ENCODE data around the gene SNTG2.
"Not testable (repeated sequence)": the region's sequence is repeated elsewhere in the genome, so short reads cannot be mapped to it uniquely, and the experiment has no call there.

The SNTG2 gene

GRCh38 chr2:1125633-1126370 lies 175.2 kb downstream of the SNTG2 start:
- no peak overlapping the region for H3K9ac ChIP-seq
- H3K27ac ChIP-seq = no peak overlapping the region
- H3K4me1 ChIP-seq = no peaks in the 10 kb centered on the region
- no peaks in the 10 kb centered on the region for H3K36me3 ChIP-seq
- TF ChIP-seq Cebpa-rat (IDR thresholded peaks at IDR 0.05) = no peak
- H3K4me2 ChIP-seq = no peak overlapping the region
- H3K4me3 ChIP-seq = no peak overlapping the region
- no peaks in the 10 kb centered on the region for H3K9me3 ChIP-seq (replicated peaks in 1 of 11)
- H4K20me1 ChIP-seq = no peaks in the 10 kb centered on the region
- H3K27me3 ChIP-seq = no peaks in the 10 kb centered on the region

GRCh38 chr2:1129982-1130381 lies 179.3 kb downstream of the SNTG2 start:
- H3K27me3 ChIP-seq = no peaks in the 10 kb centered on the region
- H3K9me3 ChIP-seq (replicated peaks in 1 of 11) = peaks cover 0 to 9% (median 3%) of the 10 kb centered on the region in 11 experiments; a peak in 8 of 22 replicates
- peaks cover 8 to 17% (median 14%) of the 10 kb centered on the region in 10 experiments; a peak in 15 of 20 replicates for H3K4me1 ChIP-seq
- no peak overlapping the region for H3K9ac ChIP-seq
- no peak overlapping the region for H3K4me3 ChIP-seq
- H3K36me3 ChIP-seq = no peaks in the 10 kb centered on the region
- H4K20me1 ChIP-seq = no peaks in the 10 kb centered on the region
- no peak overlapping the region for H3K4me2 ChIP-seq
- H3K27ac ChIP-seq = no peak overlapping the region
- no peak for TF ChIP-seq Cebpa-rat (IDR thresholded peaks at IDR 0.05)

DNA sequence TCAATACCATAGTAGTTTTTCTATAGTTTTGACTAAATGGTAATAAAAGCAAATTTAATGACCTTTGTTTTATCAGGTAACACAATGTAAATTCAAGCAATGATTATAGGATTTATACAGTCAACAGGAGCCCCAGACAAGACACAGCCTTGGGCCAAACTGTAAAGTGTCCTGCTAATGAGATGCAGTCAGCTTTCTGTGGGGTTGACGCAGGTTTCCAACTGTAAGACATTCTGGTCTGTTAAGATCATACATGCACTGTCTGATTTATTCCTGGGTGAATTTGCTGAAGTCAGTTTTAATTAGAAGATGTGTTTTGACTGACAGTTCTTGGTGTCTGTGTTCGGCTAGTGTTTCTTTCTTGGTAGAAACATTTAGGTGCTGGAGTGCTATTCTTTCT lies 180.3 kb downstream of the SNTG2 start:
- Histone ChIP-seq H3K9me3 (replicated peaks in 1 of 11) (peaks cover 0 to 9% (median 3%) of the 10 kb centered on the region in 11 experiments; a peak in 8 of 22 replicates), H3K9ac (no peak overlapping the region), H3K4me3 (no peak overlapping the region), H3K27ac (no peak overlapping the region), H3K4me2 (no peak overlapping the region), H3K27me3 (no peaks in the 10 kb centered on the region), H4K20me1 (no peaks in the 10 kb centered on the region), H3K4me1 (peaks cover 8 to 17% (median 14%) of the 10 kb centered on the region in 10 experiments; a peak in 15 of 20 replicates), H3K36me3 (no peaks in the 10 kb centered on the region)
- TF ChIP-seq Cebpa-rat (IDR thresholded peaks at IDR 0.05) = no peak

GRCh38 chr2:1132328-1132969 lies 181.8 kb downstream of the SNTG2 start:
- H3K4me1 ChIP-seq = peaks cover 16 to 25% (median 20%) of the 10 kb centered on the region in 10 experiments; a peak in 19 of 20 replicates
- H3K27me3 ChIP-seq = no peaks in the 10 kb centered on the region
- no peaks in the 10 kb centered on the region for H4K20me1 ChIP-seq
- H3K4me2 ChIP-seq = peak overlapping the region in 9 of 11 experiments; percentile 1 to 43 (median 26); a peak in 11 of 22 replicates
- H3K4me3 ChIP-seq = no peak overlapping the region
- no peak overlapping the region for H3K9ac ChIP-seq
- no peak overlapping the region for H3K27ac ChIP-seq
- no peak for TF ChIP-seq Cebpa-rat (IDR thresholded peaks at IDR 0.05)
- no peaks in the 10 kb centered on the region for H3K36me3 ChIP-seq
- peaks cover 0 to 9% (median 3%) of the 10 kb centered on the region in 11 experiments; a peak in 8 of 22 replicates for H3K9me3 ChIP-seq (replicated peaks in 1 of 11)

DNA sequence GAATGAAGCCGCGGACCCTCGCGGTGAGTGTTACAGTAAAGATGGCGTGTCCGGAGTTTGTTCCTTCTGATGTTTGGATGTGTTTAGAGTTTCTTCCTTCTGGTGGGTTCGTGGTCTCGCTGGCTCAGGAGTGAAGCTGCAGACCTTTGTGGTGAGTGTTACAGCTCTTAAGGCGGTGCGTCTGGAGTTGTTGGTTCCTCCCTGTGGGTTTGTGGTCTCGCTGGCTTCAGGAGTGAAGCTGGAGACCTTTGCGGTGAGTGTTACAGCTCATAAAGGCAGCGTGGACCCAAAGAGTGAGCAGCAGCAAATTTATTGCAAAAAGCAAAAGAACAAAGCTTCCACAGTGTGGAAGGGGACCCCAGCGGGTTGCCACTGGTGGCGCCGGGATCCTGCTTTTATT lies 183.2 kb downstream of the SNTG2 start:
- H3K9ac ChIP-seq; H4K20me1 ChIP-seq; H3K27me3 ChIP-seq; H3K27ac ChIP-seq; H3K9me3 ChIP-seq (replicated peaks in 1 of 11); H3K36me3 ChIP-seq: not testable (repeated sequence)
- Histone ChIP-seq H3K4me2 (peak overlapping the region; percentile 50 to 76 (median 64)), H3K4me3 (peak overlapping the region in 3 of 10 experiments; percentile 18 to 42 (median 36); a peak in 4 of 20 replicates), H3K4me1 (peaks cover 16 to 29% (median 20%) of the 10 kb centered on the region in 10 experiments; a peak in 19 of 20 replicates)

DNA sequence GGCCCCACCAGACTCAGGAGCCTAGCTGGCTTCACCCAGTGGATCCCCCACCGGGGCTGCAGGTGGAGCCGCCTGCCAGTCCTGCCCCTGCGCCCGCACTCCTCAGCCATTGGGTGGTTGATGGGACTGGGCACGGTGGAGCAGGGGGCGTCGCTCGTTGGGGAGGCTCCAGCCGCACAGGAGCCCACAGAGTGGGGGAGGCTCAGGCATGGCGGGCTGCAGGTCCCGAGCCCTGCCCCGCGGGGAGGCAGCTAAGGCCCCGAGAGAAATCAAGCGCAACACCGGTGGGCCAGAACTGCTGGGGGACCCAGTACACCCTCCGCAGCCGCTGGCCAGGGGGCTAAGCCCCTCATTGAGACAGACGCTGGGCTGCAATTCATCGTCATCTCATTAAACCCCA lies 184.0 kb downstream of the SNTG2 start:
- TF ChIP-seq Cebpa-rat (IDR thresholded peaks at IDR 0.05) = no peak
- no peaks in the 10 kb centered on the region for H4K20me1 ChIP-seq

DNA sequence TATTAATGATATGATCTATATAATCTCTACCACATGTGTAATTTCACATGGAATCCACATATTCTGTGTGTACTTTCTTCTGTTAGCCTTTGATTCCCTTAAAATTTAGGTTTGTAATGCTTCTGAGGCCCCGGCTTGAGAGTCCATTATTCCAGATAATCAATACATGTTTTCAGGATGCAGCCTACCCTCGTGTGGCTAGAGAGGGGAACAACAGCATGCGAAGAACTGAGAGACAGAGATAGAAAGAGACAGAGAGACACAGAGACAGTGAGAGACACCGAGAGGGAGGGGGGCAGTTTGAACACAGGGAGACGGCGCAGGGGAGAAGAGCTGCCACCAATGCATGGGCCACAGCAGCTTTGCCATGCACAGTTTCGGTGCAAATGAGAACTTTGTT lies 185.4 kb downstream of the SNTG2 start:
- Histone ChIP-seq H3K27ac (no peak overlapping the region), H3K4me1 (peaks cover 16 to 35% (median 25%) of the 10 kb centered on the region in 10 experiments; a peak in 19 of 20 replicates), H3K27me3 (no peaks in the 10 kb centered on the region), H3K36me3 (no peaks in the 10 kb centered on the region), H3K9me3 (replicated peaks in 1 of 11) (peaks cover 0 to 9% (median 3%) of the 10 kb centered on the region in 11 experiments; a peak in 8 of 22 replicates), H4K20me1 (no peaks in the 10 kb centered on the region), H3K4me2 (no peak overlapping the region; a peak in 1 of 22 replicates), H3K9ac (no peak overlapping the region), H3K4me3 (no peak overlapping the region)
- no peak for TF ChIP-seq Cebpa-rat (IDR thresholded peaks at IDR 0.05)

More for the DNA sequence above, 184.0 kb downstream of the SNTG2 start:
- Histone ChIP-seq H3K4me1 (peaks cover 16 to 29% (median 20%) of the 10 kb centered on the region in 10 experiments; a peak in 19 of 20 replicates), H3K27me3 (no peaks in the 10 kb centered on the region), H3K27ac (no peak overlapping the region), H3K36me3 (no peaks in the 10 kb centered on the region), H3K4me3 (no peak overlapping the region), H3K9me3 (replicated peaks in 1 of 11) (peaks cover 0 to 9% (median 3%) of the 10 kb centered on the region in 11 experiments; a peak in 8 of 22 replicates), H3K4me2 (no peak overlapping the region), H3K9ac (no peak overlapping the region)

- no peak for TF ChIP-seq Cebpa-rat (IDR thresholded peaks at IDR 0.05)
- H4K20me1 ChIP-seq = no peaks in the 10 kb centered on the region
- H3K36me3 ChIP-seq = no peaks in the 10 kb centered on the region
- H3K4me1 ChIP-seq = peaks cover 16 to 35% (median 25%) of the 10 kb centered on the region in 10 experiments; a peak in 19 of 20 replicates
- H3K4me3 ChIP-seq = no peak overlapping the region
- no peaks in the 10 kb centered on the region for H3K27me3 ChIP-seq
- no peak overlapping the region for H3K27ac ChIP-seq
- no peak overlapping the region for H3K9ac ChIP-seq
- H3K9me3 ChIP-seq (replicated peaks in 1 of 11) = peaks cover 0 to 9% (median 3%) of the 10 kb centered on the region in 11 experiments; a peak in 8 of 22 replicates
- peak overlapping the region in 9 of 11 experiments; percentile 16 to 49 (median 28); a peak in 16 of 22 replicates for H3K4me2 ChIP-seq
Observed at GRCh38 chr2:1136846-1137245, 186.2 kb downstream of the SNTG2 start.

DNA sequence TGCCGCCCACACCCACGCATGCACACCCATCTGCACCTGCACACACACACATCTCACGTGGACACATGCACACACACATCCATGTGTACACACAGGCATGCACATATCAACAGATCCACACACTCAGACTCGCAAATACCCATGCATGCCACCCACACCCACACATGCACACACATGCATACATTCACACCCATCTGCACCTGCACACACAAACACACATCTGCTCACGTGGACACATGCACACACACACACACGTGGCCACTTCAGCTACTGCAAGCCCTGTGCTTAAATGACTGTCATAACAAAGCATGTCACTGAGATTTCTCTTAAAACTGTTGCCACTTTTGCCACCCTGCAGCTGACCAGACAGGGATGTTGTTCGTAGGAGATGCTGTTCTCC lies 186.6 kb downstream of the SNTG2 start:
- TF ChIP-seq Cebpa-rat (IDR thresholded peaks at IDR 0.05) = no peak
- Histone ChIP-seq H3K4me1 (peaks cover 16 to 35% (median 25%) of the 10 kb centered on the region in 10 experiments; a peak in 19 of 20 replicates), H3K36me3 (no peaks in the 10 kb centered on the region), H3K27me3 (no peaks in the 10 kb centered on the region), H3K27ac (no peak overlapping the region), H3K4me3 (no peak overlapping the region), H4K20me1 (no peaks in the 10 kb centered on the region), H3K9ac (no peak overlapping the region), H3K9me3 (replicated peaks in 1 of 11) (peaks cover 0 to 9% (median 3%) of the 10 kb centered on the region in 11 experiments; a peak in 8 of 22 replicates), H3K4me2 (peak overlapping the region in 9 of 11 experiments; percentile 16 to 49 (median 28); a peak in 15 of 22 replicates)

Data from BLaER1 treated with 17β-estradiol and CSF1 and Interleukin-3, amounts not matched to agents 10 nM and 100 nM (cell line).